LNCAP (cell line): ENCODE data around the gene ZNF587B.

Source experiments
- TF ChIP-seq, protein P1 (sequence below): fragments of 450-650 bp; IDR thresholded peaks from 2 replicates; pipeline ENCODE4 v1.5.1; 2017; ENCODE audit warnings: mild to moderate bottlenecking

Gene ZNF587B

GRCh38 chr19:57817976-57818375, 12.1 kb upstream of the ZNF587B start:
- TF ChIP-seq, protein P1, sequence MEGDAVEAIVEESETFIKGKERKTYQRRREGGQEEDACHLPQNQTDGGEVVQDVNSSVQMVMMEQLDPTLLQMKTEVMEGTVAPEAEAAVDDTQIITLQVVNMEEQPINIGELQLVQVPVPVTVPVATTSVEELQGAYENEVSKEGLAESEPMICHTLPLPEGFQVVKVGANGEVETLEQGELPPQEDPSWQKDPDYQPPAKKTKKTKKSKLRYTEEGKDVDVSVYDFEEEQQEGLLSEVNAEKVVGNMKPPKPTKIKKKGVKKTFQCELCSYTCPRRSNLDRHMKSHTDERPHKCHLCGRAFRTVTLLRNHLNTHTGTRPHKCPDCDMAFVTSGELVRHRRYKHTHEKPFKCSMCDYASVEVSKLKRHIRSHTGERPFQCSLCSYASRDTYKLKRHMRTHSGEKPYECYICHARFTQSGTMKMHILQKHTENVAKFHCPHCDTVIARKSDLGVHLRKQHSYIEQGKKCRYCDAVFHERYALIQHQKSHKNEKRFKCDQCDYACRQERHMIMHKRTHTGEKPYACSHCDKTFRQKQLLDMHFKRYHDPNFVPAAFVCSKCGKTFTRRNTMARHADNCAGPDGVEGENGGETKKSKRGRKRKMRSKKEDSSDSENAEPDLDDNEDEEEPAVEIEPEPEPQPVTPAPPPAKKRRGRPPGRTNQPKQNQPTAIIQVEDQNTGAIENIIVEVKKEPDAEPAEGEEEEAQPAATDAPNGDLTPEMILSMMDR = no peak

GRCh38 chr19:57818378-57818777, 11.7 kb upstream of the ZNF587B start:
- TF ChIP-seq, protein P1 = no peak

DNA sequence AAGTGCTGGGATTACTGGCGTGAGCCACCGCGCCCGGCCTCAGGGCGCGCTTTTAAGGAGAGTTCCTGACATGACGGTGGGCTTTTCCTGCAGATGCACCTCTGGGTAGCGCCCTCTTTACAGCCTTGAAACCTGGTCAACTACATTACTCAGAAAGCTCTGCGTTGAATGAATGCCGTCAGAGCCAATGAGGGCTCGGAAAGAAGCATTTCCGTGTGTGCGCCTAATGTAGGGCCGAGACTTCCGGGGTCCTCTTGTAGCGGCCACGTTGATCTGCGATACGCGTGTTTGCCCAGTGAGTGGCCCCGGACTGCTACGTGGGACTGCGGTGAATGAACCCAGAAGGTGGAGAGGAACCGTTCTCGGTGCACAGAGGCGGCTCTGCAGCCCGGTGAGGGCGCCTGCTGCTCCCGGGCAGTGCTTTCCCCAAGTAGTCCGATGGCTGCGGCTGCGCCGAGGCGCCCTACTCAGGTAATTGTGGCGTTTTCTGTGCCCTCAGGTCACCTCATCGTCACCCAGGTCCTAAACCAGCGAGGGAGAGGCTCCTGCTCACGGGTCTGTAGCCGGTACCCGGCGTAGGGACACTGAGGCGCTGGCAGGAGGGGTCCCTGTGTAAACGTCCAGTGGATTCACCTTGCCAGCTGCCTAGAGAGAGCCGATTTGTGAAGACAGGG, 10.5 kb upstream of the ZNF587B start:
- TF ChIP-seq, protein P1 = no peak

DNA sequence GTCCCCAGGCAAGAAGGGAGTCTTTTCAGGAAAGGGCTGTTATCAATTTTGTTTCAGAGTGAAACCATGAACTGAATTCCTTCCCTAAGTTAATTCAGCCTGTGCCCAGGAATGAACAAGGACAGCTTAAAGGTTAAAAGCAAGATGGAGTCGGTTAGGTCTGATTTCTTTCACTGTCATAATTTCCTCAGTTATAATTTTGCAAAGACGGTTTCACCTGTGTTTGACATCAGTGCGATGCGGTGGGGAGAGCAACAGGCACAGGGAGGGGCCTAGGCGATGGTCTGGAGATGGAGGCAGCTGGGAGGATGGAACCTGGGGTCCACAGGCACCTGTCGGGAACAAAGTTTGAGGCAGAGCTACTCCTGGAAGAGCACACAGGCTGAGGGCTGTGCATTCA, 9.5 kb upstream of the ZNF587B start:
- TF ChIP-seq, protein P1 = no peak

DNA sequence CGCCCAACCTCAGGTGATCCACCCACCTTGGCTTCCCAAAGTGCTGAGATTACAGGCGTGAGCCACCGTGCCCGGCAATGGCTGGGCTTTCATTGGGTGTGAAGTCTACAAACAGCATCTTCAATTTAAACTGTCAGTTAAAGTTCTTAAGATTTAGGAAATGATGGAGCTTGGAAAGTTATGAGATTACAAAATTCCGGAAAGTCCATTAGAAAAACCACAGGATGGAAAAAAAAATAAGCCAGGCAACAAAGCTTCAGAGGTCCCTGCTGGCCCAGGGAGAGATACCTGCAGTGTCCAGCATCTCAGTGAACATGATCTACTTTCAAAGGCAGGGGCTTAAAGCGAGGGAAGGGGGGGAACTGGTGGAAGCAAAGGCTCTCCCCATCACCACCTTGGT, 4.6 kb upstream of the ZNF587B start:
- TF ChIP-seq, protein P1 = no peak

DNA sequence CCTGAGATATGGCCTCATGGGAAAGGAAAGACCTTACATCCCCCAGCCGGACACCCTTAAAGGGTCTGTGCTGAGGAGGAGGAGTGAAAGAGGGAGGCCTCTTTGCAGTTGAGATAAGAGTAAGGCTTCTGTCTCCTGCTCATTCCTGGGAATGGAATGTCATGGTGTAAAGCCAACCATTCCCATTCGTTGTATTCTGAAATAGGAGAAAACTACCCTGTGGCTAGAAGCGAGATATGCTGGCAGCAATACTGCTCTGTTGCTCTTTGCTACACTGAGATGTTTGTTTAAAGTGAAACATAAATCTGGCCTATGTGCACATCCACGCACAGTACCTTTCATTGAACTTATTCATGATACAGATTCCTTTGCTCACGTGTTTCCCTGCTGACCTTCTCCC, 783 bp upstream of the ZNF587B start:
- TF ChIP-seq, protein P1 = no peak

GRCh38 chr19:57841122-57841763, 11.1 kb downstream of the ZNF587B start:
- TF ChIP-seq, protein P1 = no peak
